Pancreas (tissue), 10 donors: ENCODE measurements around the gene LILRA6. TPM values are rescaled to one million over a fixed set of nuclear protein-coding genes. Genes with fewer than 3 reads are reported as not detected.

ENCODE experiments used
- ATAC-seq, 4 donors: fragments of 200-7000 bp; cut with Tn5 transposase; one replicate each; pipeline versions ENCODE4 v1.8.0 to v1.9.1; 2020; ENCODE audit warnings: mild to moderate bottlenecking in 4 of 4, moderate library complexity in 4 of 4
- DNase-seq, 6 donors: peaks; one replicate each; pipeline ENCODE4 v3.0.0-alpha.2; 2020
- FAIRE-seq: peaks from 2 replicates; lab custom pipeline; 2012; peaks lifted over from hg19 to GRCh38; lab: Jason Lieb, UNC
- H3K27ac ChIP-seq, 4 donors: fragments of 200-600 bp; sonication (generic); 1 replicate in 3 of 4; 2 replicates in 1 of 4; pipeline versions ENCODE4 v1.5.0 to v1.8.0; 2020
- H3K27me3 ChIP-seq, 4 donors: fragments of 200-600 bp; one replicate each; pipeline ENCODE4 v1.8.0; 2021
- H3K36me3 ChIP-seq, 3 donors: fragments of 200-600 bp; sonication (generic) in 1 of 3; one replicate each; pipeline versions ENCODE4 v1.5.0 to v1.8.0; 2020 to 2021
- H3K4me1 ChIP-seq, 3 donors: fragments of 200-600 bp; one replicate each; pipeline ENCODE4 v1.8.0; 2021
- H3K4me3 ChIP-seq, 4 donors: fragments of 200-600 bp; sonication (generic) in 2 of 4; one replicate each; pipeline versions ENCODE4 v1.5.0 to v1.8.0; 2020 to 2021
- H3K9me3 ChIP-seq, 4 donors: fragments of 200-600 bp; one replicate each; pipeline ENCODE4 v1.8.0; 2021
- CTCF ChIP-seq, 4 donors: fragments of 200-600 bp; sonication (generic) in 3 of 4; IDR thresholded peaks; one replicate each; pipeline versions ENCODE4 v1.5.0 to v1.8.0; 2021; ENCODE audit warnings: antibody characterized with exemption in 4 of 4
- WGBS, 2 donors: extraction: QIAGEN DNeasy Blood & Tissue Kit; methylation state at CpG; one replicate each; pipeline ENCODE4 v1.1.7; 2013; 5-methylcytosine and 5-hydroxymethylcytosine counted together
- intact Hi-C, 3 donors: fragments of 100-400 bp; cut with DNase I; formaldehyde crosslinking; loops; one replicate each; pipeline versions ENCODE4 v1.11.1 to v1.14.2; 2022
- polyA plus RNA-seq, 2 donors: library from polyadenylated mRNA; stranded (reverse); fragments of 200-250 nt; gene quantifications; one replicate each; pipeline ENCODE4 v1.2.3, GENCODE V29; 2013
- total RNA-seq, 6 donors: library from RNA; stranded (reverse); fragmentation: NEBNext Ultra II Directional in 4 of 6; extraction: Animal tissue kit (Norgen Biotek cat#: 25700) in 4 of 6; gene quantifications; one replicate each; pipeline versions ENCODE4 v1.2.1 to v1.2.4, GENCODE V29; 2021 to 2023
- donor health status: healthy with polysubstance abuse.
- donor health status: DM: no; HTN: no; CAD: no; lungs with moderate emphysema.
- donor health status: DM: no; HTN: no; CAD: no.
- donor health status: control.
- donor health status: control.
- donor health status: Bipolar disorder and iron deficiency.
- donor health status: DM: yes; HTN: yes; CAD: no.
- donor health status: DM: no; HTN: no; CAD: no.
- donor health status: DM: no; HTN: no; CAD: no.
- donor health status: DM: yes; HTN: yes; CAD: no.

LILRA6 gene
- total and polyA plus RNA-seq, 8 donors = 0.20 to 2.4 (median 0.36) TPM

DNA sequence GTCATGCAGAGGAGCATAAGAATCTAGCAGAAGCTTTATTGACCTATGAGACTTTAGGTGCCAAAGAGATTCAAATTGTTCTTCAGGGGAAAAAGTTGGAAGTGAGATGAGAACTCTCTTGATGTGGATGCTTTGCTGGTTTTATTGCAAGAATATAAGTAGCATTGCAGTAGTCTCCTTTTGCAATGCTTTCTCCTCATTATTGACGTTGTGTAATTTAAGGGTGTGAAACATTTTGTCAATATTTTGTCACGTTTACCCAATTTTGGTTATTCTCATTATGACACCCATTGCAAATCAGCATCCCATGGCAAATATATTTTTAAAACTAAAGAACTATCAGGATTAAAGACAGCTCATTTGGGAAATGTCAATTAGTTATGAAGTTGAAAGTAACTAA is 26.3 kb upstream of the LILRA6 start:
- no peak overlapping the region for H3K27ac ChIP-seq
- intact Hi-C loops = no loop called here
- H3K27me3 ChIP-seq = peaks cover 0 to 6% (median 0%) of the 10 kb centered on the region in 4 donors
- no peak overlapping the region for H3K4me3 ChIP-seq
- H3K36me3 ChIP-seq = no peaks in the 10 kb centered on the region
- no peaks in the 10 kb centered on the region for H3K9me3 ChIP-seq
- TF ChIP-seq CTCF (IDR thresholded peaks at IDR 0.05) = no peak
- WGBS, 2 donors = 23 to 28% methylated on average over 2 of the region's 2 CpGs
- no peak for FAIRE-seq
- no peaks in the 10 kb centered on the region for H3K4me1 ChIP-seq
- DNase-seq = no peak
- ATAC-seq = no peak

- peak; percentile 65 to 88 (median 74) for DNase-seq
- no peaks in the 10 kb centered on the region for H3K9me3 ChIP-seq
- peaks cover 0 to 6% (median 0%) of the 10 kb centered on the region in 4 donors for H3K27me3 ChIP-seq
- H3K27ac ChIP-seq = no peak overlapping the region
- intact Hi-C loops = no loop called here
- peak; percentile 47 to 82 (median 68) for TF ChIP-seq CTCF (IDR thresholded peaks at IDR 0.05)
- H3K4me1 ChIP-seq = no peaks in the 10 kb centered on the region
- WGBS, 2 donors = 2 to 3% methylated on average over 6 of the region's 6 CpGs
- no peak overlapping the region for H3K4me3 ChIP-seq
- no peaks in the 10 kb centered on the region for H3K36me3 ChIP-seq
- ATAC-seq = peak in 3 of 4 donors; percentile 83 to 90 (median 87)
- no peak for FAIRE-seq
Observed at GRCh38 chr19:54266133-54266532, 23.5 kb upstream of the LILRA6 start.

DNA sequence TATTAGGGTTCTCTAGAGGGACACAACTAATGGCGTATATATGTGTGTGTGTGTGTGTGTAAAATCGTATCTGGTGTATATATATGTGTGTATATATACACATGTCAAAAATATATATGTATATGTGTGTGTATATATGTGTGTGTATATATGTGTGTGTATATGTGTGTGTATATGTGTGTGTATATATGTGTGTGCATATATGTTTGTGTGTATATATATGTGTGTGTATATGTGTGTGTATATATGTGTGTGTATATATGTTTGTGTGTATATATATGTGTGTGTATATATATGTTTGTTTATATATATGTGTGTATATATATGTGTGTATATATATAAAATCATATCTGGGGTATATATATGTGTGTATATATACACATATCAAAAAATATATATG is 19.9 kb upstream of the LILRA6 start:
- DNase-seq = no peak
- no peaks in the 10 kb centered on the region for H3K4me1 ChIP-seq
- H3K27ac ChIP-seq = no peak overlapping the region
- intact Hi-C loops = no loop called here
- peak; percentile 90 for FAIRE-seq
- no peak overlapping the region for H3K4me3 ChIP-seq
- no peak for ATAC-seq
- no peaks in the 10 kb centered on the region for H3K36me3 ChIP-seq
- no peaks in the 10 kb centered on the region for H3K27me3 ChIP-seq
- WGBS, 2 donors = 52 to 71% methylated on average over 2 of the region's 2 CpGs
- H3K9me3 ChIP-seq = no peaks in the 10 kb centered on the region
- no peak for TF ChIP-seq CTCF (IDR thresholded peaks at IDR 0.05)

DNA sequence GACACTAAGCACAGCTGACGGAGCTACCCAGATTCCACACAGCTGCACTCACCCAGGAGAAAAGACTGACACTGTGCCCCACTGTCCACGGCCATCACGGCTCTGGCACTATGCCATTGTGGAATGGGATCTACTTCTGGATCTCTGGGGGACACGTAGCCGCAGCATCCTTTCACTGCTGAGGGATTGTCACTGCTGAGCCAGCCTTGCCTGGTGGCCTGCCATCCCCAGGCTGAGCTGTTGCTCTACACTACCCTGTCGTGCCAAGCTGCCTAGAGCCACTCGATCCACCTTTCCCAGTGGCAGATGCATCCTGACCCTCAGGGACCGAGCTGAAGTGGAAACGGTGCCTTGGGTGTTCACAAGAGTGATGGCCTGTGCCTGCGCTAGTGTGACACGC is 19.5 kb upstream of the LILRA6 start:
- 57 to 62% methylated on average over 11 of the region's 11 CpGs for WGBS, 2 donors
- Histone ChIP-seq H3K27me3 (no peaks in the 10 kb centered on the region), H3K4me3 (no peak overlapping the region), H3K36me3 (no peaks in the 10 kb centered on the region), H3K9me3 (no peaks in the 10 kb centered on the region), H3K4me1 (no peaks in the 10 kb centered on the region), H3K27ac (no peak overlapping the region)
- ATAC-seq (no peak), FAIRE-seq (no peak), DNase-seq (peak in 2 of 6 donors; percentile 14 to 28)
- TF ChIP-seq CTCF (IDR thresholded peaks at IDR 0.05) = no peak
- intact Hi-C loops = no loop called here

- ATAC-seq (peak in 2 of 4 donors; percentile 34 to 42), DNase-seq (peak in 1 of 6 donors; percentile 16), FAIRE-seq (no peak)
- no peak within 1 kb of the TSS for H3K27ac ChIP-seq
- intact Hi-C loops = no loop called here
- no peak within 1 kb of the TSS for H3K4me3 ChIP-seq
- no peak for TF ChIP-seq CTCF (IDR thresholded peaks at IDR 0.05)
- no peaks in the 10 kb centered on the region for H3K36me3 ChIP-seq
- 37 to 60% methylated on average over 9 of the region's 9 CpGs for WGBS, 2 donors
- peaks cover 0 to 6% (median 2%) of the 10 kb centered on the region in 4 donors for H3K27me3 ChIP-seq
- H3K4me1 ChIP-seq = no peaks in the 10 kb centered on the region
- no peaks in the 10 kb centered on the region for H3K9me3 ChIP-seq
Observed at GRCh38 chr19:54257116-54257480, 14.5 kb upstream of the LILRA6 start, which contains the start of gene LILRB5. TSS of gene LILRB5 (minus strand) at chr19:54257273. CDS start at chr19:54257193, 80 bp downstream.
